ENCODE data around the gene CYP21A2. TPM values are rescaled to one million over a fixed set of nuclear protein-coding genes. Genes with fewer than 3 reads are reported as not detected.

The CYP21A2 gene
- total RNA-seq, 1 donor from 2014 or later = 0.64 TPM

- TF ChIP-seq, protein P1, sequence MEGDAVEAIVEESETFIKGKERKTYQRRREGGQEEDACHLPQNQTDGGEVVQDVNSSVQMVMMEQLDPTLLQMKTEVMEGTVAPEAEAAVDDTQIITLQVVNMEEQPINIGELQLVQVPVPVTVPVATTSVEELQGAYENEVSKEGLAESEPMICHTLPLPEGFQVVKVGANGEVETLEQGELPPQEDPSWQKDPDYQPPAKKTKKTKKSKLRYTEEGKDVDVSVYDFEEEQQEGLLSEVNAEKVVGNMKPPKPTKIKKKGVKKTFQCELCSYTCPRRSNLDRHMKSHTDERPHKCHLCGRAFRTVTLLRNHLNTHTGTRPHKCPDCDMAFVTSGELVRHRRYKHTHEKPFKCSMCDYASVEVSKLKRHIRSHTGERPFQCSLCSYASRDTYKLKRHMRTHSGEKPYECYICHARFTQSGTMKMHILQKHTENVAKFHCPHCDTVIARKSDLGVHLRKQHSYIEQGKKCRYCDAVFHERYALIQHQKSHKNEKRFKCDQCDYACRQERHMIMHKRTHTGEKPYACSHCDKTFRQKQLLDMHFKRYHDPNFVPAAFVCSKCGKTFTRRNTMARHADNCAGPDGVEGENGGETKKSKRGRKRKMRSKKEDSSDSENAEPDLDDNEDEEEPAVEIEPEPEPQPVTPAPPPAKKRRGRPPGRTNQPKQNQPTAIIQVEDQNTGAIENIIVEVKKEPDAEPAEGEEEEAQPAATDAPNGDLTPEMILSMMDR (IDR thresholded peaks at IDR 0.05; ENCODE audit: partially characterized antibody, unreplicated experiment) = no peak
- H3K4me1 Mint-ChIP-seq (ENCODE audit: low read depth, unreplicated experiment) = no peaks in the 10 kb centered on the region
- H3K9me3 Mint-ChIP-seq (ENCODE audit: unreplicated experiment) = peaks cover 7% of the 10 kb centered on the region
- peaks cover 15% of the 10 kb centered on the region for H3K27me3 Mint-ChIP-seq (ENCODE audit: unreplicated experiment)
- no peak overlapping the region for H3K4me3 Mint-ChIP-seq (ENCODE audit: unreplicated experiment)
- H3K36me3 Mint-ChIP-seq (ENCODE audit: unreplicated experiment) = peaks cover 4% of the 10 kb centered on the region
- H3K27ac Mint-ChIP-seq (ENCODE audit: unreplicated experiment) = no peak overlapping the region
- no peak for DNase-seq
Observed at GRCh38 chr6:32082478-32082877, 44.3 kb downstream of the CYP21A2 start.

- H3K4me1 Mint-ChIP-seq (ENCODE audit: low read depth, unreplicated experiment) = no peaks in the 10 kb centered on the region
- no peak overlapping the region for H3K27ac Mint-ChIP-seq (ENCODE audit: unreplicated experiment)
- TF ChIP-seq, protein P1 (IDR thresholded peaks at IDR 0.05; ENCODE audit: partially characterized antibody, unreplicated experiment) = no peak
- no peak for DNase-seq
- peaks cover 7% of the 10 kb centered on the region for H3K9me3 Mint-ChIP-seq (ENCODE audit: unreplicated experiment)
- peaks cover 4% of the 10 kb centered on the region for H3K36me3 Mint-ChIP-seq (ENCODE audit: unreplicated experiment)
- H3K27me3 Mint-ChIP-seq (ENCODE audit: unreplicated experiment) = peaks cover 15% of the 10 kb centered on the region
- H3K4me3 Mint-ChIP-seq (ENCODE audit: unreplicated experiment) = no peak overlapping the region
Observed at GRCh38 chr6:32082935-32083334, 44.7 kb downstream of the CYP21A2 start.

DNA sequence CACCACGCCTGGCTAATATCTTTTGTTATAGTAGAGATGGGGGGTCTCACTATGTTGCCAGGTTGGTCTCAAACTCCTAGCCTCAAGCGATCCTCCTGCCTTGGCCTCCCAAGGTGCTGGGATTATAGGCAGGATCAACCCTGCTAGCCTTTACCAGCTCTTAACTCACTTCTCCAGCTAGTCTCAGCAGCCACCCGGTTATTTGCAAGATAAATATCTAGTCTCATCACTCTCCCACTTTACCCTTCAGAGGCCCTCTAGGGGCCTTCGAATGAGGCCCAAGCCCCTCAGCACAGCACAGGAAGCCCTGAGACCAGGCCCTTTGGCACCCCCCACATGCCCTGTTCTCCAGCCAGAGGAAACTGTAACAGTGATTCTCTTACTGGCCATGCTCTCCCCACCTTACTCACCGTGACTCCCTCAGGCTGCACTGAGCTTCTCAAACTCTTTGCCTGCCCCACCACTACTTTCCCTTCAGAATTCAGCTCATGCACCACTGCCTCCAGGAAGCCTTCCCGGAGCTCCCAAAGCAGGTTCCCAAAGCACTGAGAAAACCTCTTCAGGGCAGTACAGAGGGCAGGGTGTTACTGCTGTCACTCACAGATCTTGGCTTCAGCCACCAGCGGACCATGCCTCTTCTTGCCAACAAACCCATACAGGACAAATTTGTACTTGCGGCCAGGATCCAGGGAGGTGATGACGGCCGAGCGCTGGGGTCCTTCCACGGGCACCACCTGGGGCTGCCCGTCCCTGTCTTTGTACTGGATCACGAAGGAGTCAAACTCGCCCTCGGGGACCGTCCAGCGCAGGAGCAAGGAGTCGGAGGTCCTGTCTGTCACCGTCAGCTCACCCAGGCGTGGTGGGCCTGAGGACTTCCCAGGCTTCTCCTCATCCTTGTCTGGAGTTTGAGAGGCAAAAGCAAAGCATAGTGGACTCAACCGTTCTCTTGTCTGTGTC is 45.9 kb downstream of the CYP21A2 start:
- peaks cover 4% of the 10 kb centered on the region for H3K36me3 Mint-ChIP-seq (ENCODE audit: unreplicated experiment)
- H3K9me3 Mint-ChIP-seq (ENCODE audit: unreplicated experiment) = peaks cover 7% of the 10 kb centered on the region
- H3K4me3 Mint-ChIP-seq (ENCODE audit: unreplicated experiment) = no peak overlapping the region
- TF ChIP-seq, protein P1 (IDR thresholded peaks at IDR 0.05; ENCODE audit: partially characterized antibody, unreplicated experiment) = no peak
- no peak for DNase-seq
- no peaks in the 10 kb centered on the region for H3K4me1 Mint-ChIP-seq (ENCODE audit: low read depth, unreplicated experiment)
- H3K27me3 Mint-ChIP-seq (ENCODE audit: unreplicated experiment) = peaks cover 15% of the 10 kb centered on the region
- no peak overlapping the region for H3K27ac Mint-ChIP-seq (ENCODE audit: unreplicated experiment)

DNA sequence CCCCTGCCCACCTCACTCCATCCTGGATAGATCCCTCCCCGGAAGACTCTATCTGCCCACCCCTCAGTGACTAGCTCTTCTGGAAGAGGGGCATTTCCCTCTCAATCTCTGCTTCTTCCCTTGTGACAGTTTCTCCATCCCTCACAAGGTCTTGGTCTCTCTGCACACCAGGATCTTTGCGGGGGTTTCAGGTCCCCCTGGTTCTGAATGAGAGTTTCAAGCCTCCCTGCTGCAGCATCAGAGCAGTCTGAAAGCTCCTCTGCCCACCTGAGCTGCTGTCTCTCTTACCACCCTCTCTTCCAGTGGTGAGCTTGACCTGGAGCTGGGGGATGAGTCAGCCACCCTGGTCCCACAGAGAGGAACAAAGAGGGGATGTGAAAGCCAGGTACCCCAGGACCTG is 46.6 kb downstream of the CYP21A2 start:
- H3K9me3 Mint-ChIP-seq (ENCODE audit: unreplicated experiment) = peaks cover 7% of the 10 kb centered on the region
- peaks cover 4% of the 10 kb centered on the region for H3K36me3 Mint-ChIP-seq (ENCODE audit: unreplicated experiment)
- H3K27me3 Mint-ChIP-seq (ENCODE audit: unreplicated experiment) = peaks cover 17% of the 10 kb centered on the region
- H3K4me1 Mint-ChIP-seq (ENCODE audit: low read depth, unreplicated experiment) = no peaks in the 10 kb centered on the region
- no peak overlapping the region for H3K4me3 Mint-ChIP-seq (ENCODE audit: unreplicated experiment)
- TF ChIP-seq, protein P1 (IDR thresholded peaks at IDR 0.05; ENCODE audit: partially characterized antibody, unreplicated experiment) = no peak
- DNase-seq = no peak
- H3K27ac Mint-ChIP-seq (ENCODE audit: unreplicated experiment) = no peak overlapping the region
